GM23338 (cell line): ENCODE measurements around the gene FAM217B. TPM values are rescaled to one million over a fixed set of nuclear protein-coding genes. Genes with fewer than 3 reads are reported as not detected.

ENCODE experiments used
- ATAC-seq: fragments of 200-7000 bp; cut with Tn5 transposase; 3 replicates; pipeline ENCODE4 v1.9.1; 2020
- DNase-seq: peaks from one replicate; pipeline ENCODE4 v3.0.0-alpha.2; 2015; ENCODE audit warnings: low spot score
- H2AFZ ChIP-seq: fragments of 200-600 bp; sonication (generic); 2 replicates; pipeline ENCODE4 v1.8.0; 2016; ENCODE audit warnings: antibody characterized with exemption, mild to moderate bottlenecking, moderate library complexity
- H3F3A ChIP-seq: fragments of 200-600 bp; sonication (generic); replicated peaks from 2 replicates; pipeline ENCODE4 v1.8.0; 2017; ENCODE audit warnings: antibody characterized with exemption, mixed run types, low read depth
- H3K27ac ChIP-seq: fragments of 200-600 bp; sonication (generic); 2 replicates; pipeline ENCODE4 v1.6.1; 2016; ENCODE audit warnings: low read depth
- H3K27me3 ChIP-seq: fragments of 200-600 bp; sonication (generic); 2 replicates; pipeline ENCODE4 v1.8.0; 2016; ENCODE audit warnings: mild to moderate bottlenecking, mixed run types, moderate library complexity; ENCODE audit not compliant: insufficient read depth
- H3K36me3 ChIP-seq: fragments of 200-600 bp; sonication (generic); 2 replicates; pipeline ENCODE4 v1.8.0; 2016; ENCODE audit warnings: mild to moderate bottlenecking; ENCODE audit not compliant: insufficient read depth
- H3K4me1 ChIP-seq: fragments of 200-600 bp; sonication (generic); 2 replicates; pipeline ENCODE4 v1.8.0; 2016; ENCODE audit warnings: mild to moderate bottlenecking, moderate library complexity; ENCODE audit not compliant: insufficient read depth
- H3K4me2 ChIP-seq: fragments of 200-600 bp; sonication (generic); 2 replicates; pipeline ENCODE4 v1.7.1; 2017; ENCODE audit warnings: mixed run types
- H3K4me3 ChIP-seq: fragments of 200-600 bp; sonication (generic); 2 replicates; pipeline ENCODE4 v1.6.1; 2016; ENCODE audit warnings: mixed run types
- H3K79me2 ChIP-seq: fragments of 200-600 bp; sonication (generic); replicated peaks from 2 replicates; pipeline ENCODE4 v1.8.0; 2017; ENCODE audit warnings: mild to moderate bottlenecking; ENCODE audit not compliant: insufficient read depth
- H3K9me2 ChIP-seq: fragments of 200-600 bp; sonication (generic); 2 replicates; pipeline ENCODE4 v1.8.0; 2017; ENCODE audit not compliant: insufficient read depth
- H4K20me1 ChIP-seq: fragments of 200-600 bp; sonication (generic); replicated peaks from 2 replicates; pipeline ENCODE4 v1.8.0; 2017; ENCODE audit warnings: mild to moderate bottlenecking; ENCODE audit not compliant: insufficient read depth
- H3K27ac Mint-ChIP-seq: 2 replicates; pipeline ENCODE4 v1.8.0; 2020; ENCODE audit warnings: inconsistent platforms, mild to moderate bottlenecking, moderate library complexity, mixed read lengths
- H3K27me3 Mint-ChIP-seq: 3 replicates; pipeline ENCODE4 v1.8.0; 2022; ENCODE audit warnings: low read depth, mild to moderate bottlenecking, moderate library complexity, mixed read lengths, inconsistent platforms; ENCODE audit not compliant: insufficient read depth, poor library complexity
- H3K36me3 Mint-ChIP-seq: 3 replicates; pipeline ENCODE4 v1.8.0; 2021; ENCODE audit warnings: low read depth, mild to moderate bottlenecking, inconsistent platforms, moderate library complexity, mixed read lengths
- H3K4me1 Mint-ChIP-seq: 3 replicates; pipeline ENCODE4 v1.8.0; 2020; ENCODE audit warnings: mild to moderate bottlenecking, inconsistent platforms, mixed read lengths
- H3K4me3 Mint-ChIP-seq: 3 replicates; pipeline ENCODE4 v1.8.0; 2021; ENCODE audit warnings: moderate library complexity, mild to moderate bottlenecking, inconsistent platforms, mixed read lengths
- H3K9me3 Mint-ChIP-seq: 3 replicates; pipeline ENCODE4 v1.8.0; 2020; ENCODE audit warnings: moderate library complexity, mild to moderate bottlenecking, inconsistent platforms, mixed read lengths
- CREB1 ChIP-seq: fragments of 250-450 bp; sonication (Bioruptor Pico); IDR thresholded peaks from 2 replicates; pipeline ENCODE4 v1.5.0; 2020; ENCODE audit warnings: low read depth, mild to moderate bottlenecking, moderate library complexity
- ETS1 ChIP-seq: IDR thresholded peaks from 2 replicates; pipeline ENCODE4 v1.6.1; 2016; ENCODE audit warnings: antibody characterized with exemption
- EZH2 ChIP-seq: fragments of 200-600 bp; sonication (generic); IDR thresholded peaks from one replicate; pipeline ENCODE4 v1.8.0; 2017; ENCODE audit warnings: antibody characterized with exemption, mild to moderate bottlenecking, low read depth; ENCODE audit not compliant: unreplicated experiment
- JUNB ChIP-seq: IDR thresholded peaks from one replicate; pipeline ENCODE4 v1.6.1; 2016; ENCODE audit warnings: antibody characterized with exemption; ENCODE audit not compliant: unreplicated experiment
- NANOG ChIP-seq: IDR thresholded peaks from 2 replicates; pipeline ENCODE4 v1.6.1; 2016; ENCODE audit warnings: antibody characterized with exemption, borderline replicate concordance
- POLR2AphosphoS5 ChIP-seq: IDR thresholded peaks from 2 replicates; pipeline ENCODE4 v1.6.1; 2016; ENCODE audit warnings: antibody characterized with exemption, low read depth
- REST ChIP-seq: IDR thresholded peaks from one replicate; pipeline ENCODE4 v1.6.1; 2018; ENCODE audit warnings: antibody characterized with exemption; ENCODE audit not compliant: unreplicated experiment
- STAT1 ChIP-seq: IDR thresholded peaks from one replicate; pipeline ENCODE4 v1.6.1; 2016; ENCODE audit warnings: antibody characterized with exemption; ENCODE audit not compliant: unreplicated experiment
- ZNF462 ChIP-seq: fragments of 250-450 bp; sonication (Bioruptor Pico); IDR thresholded peaks from 2 replicates; pipeline ENCODE4 v1.5.0; 2020; ENCODE audit warnings: mild to moderate bottlenecking, moderate library complexity
- polyA plus RNA-seq: library from polyadenylated mRNA; unstranded; fragments of >200 nt; fragmentation: Nextera tagmentation; extraction: Ambion mirVana; gene quantifications from 2 replicates; pipeline ENCODE4 v1.2.1, GENCODE V29; 2016
- total RNA-seq: library from RNA; depleted of rRNA; stranded (reverse); fragments of >200 nt; shearing (Covaris generic); gene quantifications from 2 replicates; pipeline ENCODE4 v1.2.3, GENCODE V29; 2014

FAM217B gene
- total and polyA plus RNA-seq, 2 experiments from 2014 or later: 13.2 to 25.9 TPM

- no peak for TF ChIP-seq ZNF462
Measured at GRCh38 chr20:59972037-59972801, 32.0 kb downstream of the FAM217B start (continued).

- Histone ChIP-seq H4K20me1 (no peaks in the 10 kb centered on the region), H3K9me2 (no peaks in the 10 kb centered on the region), H3K36me3 (no peaks in the 10 kb centered on the region), H2AFZ (no peak overlapping the region), H3K27me3 (no peaks in the 10 kb centered on the region), H3K4me3 (no peak overlapping the region), H3F3A (no peaks in the 10 kb centered on the region), H3K27ac (no peak overlapping the region), H3K4me1 (no peaks in the 10 kb centered on the region), H3K4me2 (no peak overlapping the region), H3K79me2 (no peaks in the 10 kb centered on the region)
- no peak for DNase-seq
- Mint-ChIP-seq H3K27ac (no peak overlapping the region), H3K27me3 (peaks cover 1% of the 10 kb centered on the region), H3K36me3 (no peaks in the 10 kb centered on the region), H3K4me1 (no peaks in the 10 kb centered on the region), H3K9me3 (no peaks in the 10 kb centered on the region), H3K4me3 (no peak overlapping the region)
- no peak for ATAC-seq
- no peak for TF ChIP-seq NANOG
- TF ChIP-seq STAT1: no peak
- TF ChIP-seq EZH2: no peak
- no peak for TF ChIP-seq CREB1 (CRISPR knock-in tag)
- TF ChIP-seq JUNB: no peak
- TF ChIP-seq POLR2AphosphoS5: no peak
- no peak for TF ChIP-seq ETS1
- no peak for TF ChIP-seq REST
Measured at GRCh38 chr20:59976156-59976782, 36.1 kb downstream of the FAM217B start.
